AG04450 (cell line): ENCODE results near the gene GTF3C1. TPM values are rescaled to one million over a fixed set of nuclear protein-coding genes. Genes with fewer than 3 reads are reported as not detected.

ENCODE experiments used
- CTCF ChIA-PET: fragments of 300-600, 350-600 bp; formaldehyde crosslinking; extraction: SDS; loops from one replicate; lab custom pipeline; 2022; ENCODE audit warnings: antibody characterized with exemption, inconsistent platforms; lab: Charles Lee
- POLR2A ChIA-PET: fragments of 350-600 bp; formaldehyde crosslinking; extraction: SDS; loops from one replicate; lab custom pipeline; 2021; ENCODE audit warnings: antibody characterized with exemption, inconsistent platforms; lab: Yijun Ruan, JAX
- DNase-seq: peaks from one replicate; pipeline ENCODE4 v3.0.0-alpha.2; 2011; ENCODE audit warnings: low read depth, low spot score
- H3K27ac ChIP-seq: one replicate; pipeline ENCODE4 v1.5.1; 2012; ENCODE audit warnings: low read depth, low read length, control low read depth
- H3K27me3 ChIP-seq: one replicate; pipeline ENCODE4 v1.6.0; 2012; ENCODE audit warnings: low read length; ENCODE audit not compliant: control insufficient read depth, insufficient read depth
- H3K4me3 ChIP-seq: 2 replicates; pipeline ENCODE4 v1.5.1; 2011; ENCODE audit warnings: mild to moderate bottlenecking, low read depth, low read length, control low read depth
- H3K9me3 ChIP-seq: 2 replicates; pipeline ENCODE4 v1.5.1; 2012; ENCODE audit warnings: low read length; ENCODE audit not compliant: control insufficient read depth, insufficient read depth
- CTCF ChIP-seq: IDR thresholded peaks from 2 replicates; pipeline ENCODE4 v1.5.1; 2011; ENCODE audit warnings: low read depth, low read length, control low read depth, inconsistent platforms
- polyA plus RNA-seq: library from polyadenylated mRNA; depleted of rRNA; stranded (reverse); fragments of >200 nt; gene quantifications from 2 replicates; pipeline ENCODE4 v1.2.3, GENCODE V29; 2011

Gene GTF3C1
- polyA plus RNA-seq, 1 experiment: 40.2 TPM

GRCh38 chr16:27431773-27432532 is 117.8 kb downstream of the GTF3C1 start:
- DNase-seq: no peak
- H3K9me3 ChIP-seq: peaks cover 5% of the 10 kb centered on the region; the same call in 1 of the 2 replicates
- no peak overlapping the region for H3K4me3 ChIP-seq
- ChIA-PET POLR2A (no interaction called here), CTCF (interaction anchor here (0.6 kb wide), 1 partner anchor 253 kb away, joined by 3 read pairs; no protein-coding TSS in a partner anchor)
- no peaks in the 10 kb centered on the region for H3K27me3 ChIP-seq
- no peak for TF ChIP-seq CTCF
- peak overlapping the region; percentile 31 for H3K27ac ChIP-seq

- no peaks in the 10 kb centered on the region for H3K27me3 ChIP-seq
- no peak overlapping the region for H3K4me3 ChIP-seq
- ChIA-PET POLR2A (no interaction called here), CTCF (no interaction called here)
- peaks cover 5% of the 10 kb centered on the region; the same call in 1 of the 2 replicates for H3K9me3 ChIP-seq
- H3K27ac ChIP-seq: no peak overlapping the region
- no peak for DNase-seq
- no peak for TF ChIP-seq CTCF
Observed at GRCh38 chr16:27430923-27431484, 118.7 kb downstream of the GTF3C1 start.

- Histone ChIP-seq H3K27ac (no peak overlapping the region), H3K4me3 (no peak overlapping the region), H3K9me3 (peaks cover 5% of the 10 kb centered on the region; the same call in 1 of the 2 replicates), H3K27me3 (no peaks in the 10 kb centered on the region)
- ChIA-PET POLR2A (no interaction called here), CTCF (no interaction called here)
- TF ChIP-seq CTCF: no peak
- no peak for DNase-seq
Observed at GRCh38 chr16:27430512-27430911, 119.2 kb downstream of the GTF3C1 start.

- TF ChIP-seq CTCF: no peak
- H3K9me3 ChIP-seq: peaks cover 5% of the 10 kb centered on the region; the same call in 1 of the 2 replicates
Observed at GRCh38 chr16:27429981-27430441, 119.7 kb downstream of the GTF3C1 start.

GRCh38 chr16:27429330-27429871 is 120.3 kb downstream of the GTF3C1 start:
- ChIA-PET CTCF (no interaction called here), POLR2A (no interaction called here)
- no peak overlapping the region for H3K27ac ChIP-seq
- H3K4me3 ChIP-seq: no peak overlapping the region
- no peak for TF ChIP-seq CTCF
- H3K27me3 ChIP-seq: no peaks in the 10 kb centered on the region
- peaks cover 5% of the 10 kb centered on the region; the same call in 1 of the 2 replicates for H3K9me3 ChIP-seq
- DNase-seq: no peak

More at GRCh38 chr16:27429981-27430441, 119.7 kb downstream of the GTF3C1 start:
- H3K4me3 ChIP-seq: no peak overlapping the region
- ChIA-PET POLR2A (no interaction called here), CTCF (no interaction called here)
- no peak for DNase-seq
- H3K27ac ChIP-seq: no peak overlapping the region
- H3K27me3 ChIP-seq: no peaks in the 10 kb centered on the region
